Left lung (tissue), 10 donors: ENCODE measurements around the gene PDSS2. TPM values are rescaled to one million over a fixed set of nuclear protein-coding genes. Genes with fewer than 3 reads are reported as not detected.

Experiments used
- ATAC-seq: fragments of 200-7000 bp; cut with Tn5 transposase; one replicate; pipeline ENCODE4 v1.9.1; 2020; ENCODE audit warnings: moderate library complexity
- DNase-seq, 4 donors: peaks; one replicate each; pipeline ENCODE4 v3.0.0-alpha.2; 2013 to 2020
- H3K27ac ChIP-seq, 2 donors: fragments of 200-600 bp; sonication (generic) in 1 of 2; one replicate each; pipeline versions ENCODE4 v1.5.0 to v1.8.0; 2020 to 2021
- H3K27me3 ChIP-seq, 2 donors: fragments of 200-600 bp; sonication (generic) in 1 of 2; one replicate each; pipeline versions ENCODE4 v1.5.0 to v1.8.0; 2020 to 2021
- H3K36me3 ChIP-seq, 2 donors: fragments of 200-600 bp; sonication (generic) in 1 of 2; one replicate each; pipeline versions ENCODE4 v1.5.0 to v1.8.0; 2020 to 2021
- H3K4me1 ChIP-seq, 2 donors: fragments of 200-600 bp; one replicate each; pipeline ENCODE4 v1.8.0; 2021
- H3K4me3 ChIP-seq, 2 donors: fragments of 200-600 bp; sonication (generic) in 1 of 2; one replicate each; pipeline versions ENCODE4 v1.5.0 to v1.8.0; 2020 to 2021; ENCODE audit warnings: mild to moderate bottlenecking in 1 of 2
- H3K9me3 ChIP-seq, 2 donors: fragments of 200-600 bp; sonication (generic) in 1 of 2; one replicate each; pipeline versions ENCODE4 v1.5.0 to v1.8.0; 2020 to 2021
- intact Hi-C, 2 donors: fragments of 100-400 bp; cut with DNase I; formaldehyde crosslinking; loops; one replicate each; pipeline versions ENCODE4 v1.11.2 to v1.14.2; 2022
- polyA plus RNA-seq, 6 donors: library from polyadenylated mRNA; unstranded; fragments of 120-200 nt; gene quantifications; one replicate each; pipeline ENCODE4 v1.2.1, GENCODE V29; 2013; ENCODE audit not compliant: insufficient read length in 6 of 6
- total RNA-seq, 2 donors: library from RNA; stranded (reverse); fragmentation: NEBNext Ultra II Directional; extraction: Animal tissue kit (Norgen Biotek cat#: 25700); gene quantifications; one replicate each; pipeline ENCODE4 v1.2.1, GENCODE V29; 2021
- TF ChIP-seq, protein P1 (sequence below), 2 donors: fragments of 200-600 bp; sonication (generic) in 1 of 2; IDR thresholded peaks; one replicate each; pipeline versions ENCODE4 v1.5.0 to v1.8.0; 2021; ENCODE audit warnings: antibody characterized with exemption in 2 of 2
- donor health status: DM: no; HTN: yes; CAD: no.
- donor health status: DM: no; HTN: no; CAD: no.

The PDSS2 gene
- total and polyA plus RNA-seq, 8 donors: 13.9 to 20.6 (median 16.4) TPM

DNA sequence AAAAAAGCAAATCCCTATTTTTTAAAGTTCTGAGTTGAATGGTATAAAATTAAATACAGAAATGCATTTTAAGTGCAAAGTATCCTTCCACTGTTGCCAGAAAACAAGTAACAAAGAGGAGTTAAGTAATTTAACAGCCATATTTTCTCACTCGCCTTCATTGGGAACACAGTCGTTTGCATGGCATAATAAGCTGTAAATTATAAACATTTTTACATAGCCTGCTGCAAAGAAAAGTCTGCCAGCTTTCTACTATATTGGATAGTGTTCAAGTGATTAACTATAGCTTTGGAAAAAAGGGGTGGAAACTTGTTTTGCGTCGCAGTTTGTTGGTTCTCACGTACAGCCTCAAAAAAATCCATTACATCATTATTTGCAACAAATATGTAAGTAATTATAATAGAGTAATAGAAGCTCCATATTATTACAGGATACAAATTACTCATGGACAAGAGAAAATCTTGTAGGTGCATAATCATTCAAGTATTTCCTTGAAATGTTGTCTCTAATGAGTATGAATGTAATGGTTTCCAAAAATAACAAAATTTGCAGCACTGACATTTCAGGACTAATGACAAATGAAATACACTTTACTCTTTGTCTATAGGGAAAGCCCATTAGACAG is 139.3 kb downstream of the PDSS2 start:
- intact Hi-C loops: no loop called here
- no peak overlapping the region for H3K27ac ChIP-seq

DNA sequence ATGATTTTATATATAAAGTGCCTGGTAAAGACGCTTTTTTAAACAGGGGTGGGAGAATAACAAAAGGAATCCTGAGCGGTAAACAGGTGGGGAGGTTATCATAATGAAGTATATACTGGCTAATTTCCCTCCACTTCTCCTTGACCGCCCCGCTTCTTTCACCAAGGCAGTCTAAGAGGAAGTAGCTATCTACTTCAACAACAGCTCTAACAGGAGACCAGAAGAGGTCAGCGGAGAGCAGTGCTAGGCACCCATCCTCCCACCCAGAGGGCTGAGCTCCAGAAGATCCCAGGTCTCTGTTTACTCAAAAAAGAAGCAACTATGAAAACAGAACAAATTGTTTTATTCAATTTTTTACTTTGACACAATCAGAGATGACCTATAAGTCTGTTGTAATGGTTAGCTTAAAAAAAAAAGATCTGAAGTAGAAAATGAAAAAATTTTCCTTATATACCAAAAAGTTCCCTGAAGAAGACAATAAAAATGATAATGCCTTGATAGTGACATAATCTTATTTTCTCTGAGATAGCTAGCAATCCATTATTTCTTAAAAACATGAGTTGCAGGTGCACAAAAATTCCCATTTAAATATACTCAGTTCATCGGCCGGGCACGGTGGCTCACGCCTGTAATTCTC is 141.1 kb downstream of the PDSS2 start:
- intact Hi-C loops: no loop called here
- ATAC-seq (peak; percentile 99), DNase-seq (peak in 3 of 4 donors; percentile 20 to 66 (median 62))
- no peaks in the 10 kb centered on the region for H3K36me3 ChIP-seq
- peaks cover 0 to 4% of the 10 kb centered on the region in 2 donors for H3K4me1 ChIP-seq
- H3K27ac ChIP-seq: no peak overlapping the region
- no peaks in the 10 kb centered on the region for H3K27me3 ChIP-seq
- H3K9me3 ChIP-seq: no peaks in the 10 kb centered on the region
- TF ChIP-seq, protein P1, sequence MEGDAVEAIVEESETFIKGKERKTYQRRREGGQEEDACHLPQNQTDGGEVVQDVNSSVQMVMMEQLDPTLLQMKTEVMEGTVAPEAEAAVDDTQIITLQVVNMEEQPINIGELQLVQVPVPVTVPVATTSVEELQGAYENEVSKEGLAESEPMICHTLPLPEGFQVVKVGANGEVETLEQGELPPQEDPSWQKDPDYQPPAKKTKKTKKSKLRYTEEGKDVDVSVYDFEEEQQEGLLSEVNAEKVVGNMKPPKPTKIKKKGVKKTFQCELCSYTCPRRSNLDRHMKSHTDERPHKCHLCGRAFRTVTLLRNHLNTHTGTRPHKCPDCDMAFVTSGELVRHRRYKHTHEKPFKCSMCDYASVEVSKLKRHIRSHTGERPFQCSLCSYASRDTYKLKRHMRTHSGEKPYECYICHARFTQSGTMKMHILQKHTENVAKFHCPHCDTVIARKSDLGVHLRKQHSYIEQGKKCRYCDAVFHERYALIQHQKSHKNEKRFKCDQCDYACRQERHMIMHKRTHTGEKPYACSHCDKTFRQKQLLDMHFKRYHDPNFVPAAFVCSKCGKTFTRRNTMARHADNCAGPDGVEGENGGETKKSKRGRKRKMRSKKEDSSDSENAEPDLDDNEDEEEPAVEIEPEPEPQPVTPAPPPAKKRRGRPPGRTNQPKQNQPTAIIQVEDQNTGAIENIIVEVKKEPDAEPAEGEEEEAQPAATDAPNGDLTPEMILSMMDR (IDR thresholded peaks at IDR 0.05): peak in 1 of 2 donors; percentile 56
- no peak overlapping the region for H3K4me3 ChIP-seq

More for the DNA sequence above, 139.3 kb downstream of the PDSS2 start:
- Histone ChIP-seq H3K36me3 (no peaks in the 10 kb centered on the region), H3K9me3 (no peaks in the 10 kb centered on the region), H3K27me3 (no peaks in the 10 kb centered on the region), H3K4me1 (peaks cover 0 to under 1% of the 10 kb centered on the region in 2 donors), H3K4me3 (no peak overlapping the region)
- no peak for DNase-seq
- no peak for ATAC-seq
- TF ChIP-seq, protein P1 (IDR thresholded peaks at IDR 0.05): no peak

DNA sequence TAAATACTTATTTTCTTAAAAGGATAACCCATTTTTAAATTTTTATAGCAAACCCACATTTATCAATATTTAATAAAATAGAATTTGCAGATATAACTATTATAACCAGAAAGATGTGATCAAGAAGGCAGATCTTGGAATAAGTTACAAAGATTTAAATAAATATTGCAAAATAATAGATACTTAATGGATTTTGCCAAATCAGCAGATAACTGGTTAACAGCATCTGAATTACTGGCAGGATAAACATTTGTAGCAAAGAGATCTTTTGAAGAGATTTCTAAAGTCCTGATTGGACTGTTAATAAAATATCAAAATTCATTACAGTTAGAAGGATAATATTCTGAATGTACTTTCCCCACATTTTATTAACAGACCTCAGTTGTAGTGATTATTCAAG is 144.2 kb downstream of the PDSS2 start:
- Histone ChIP-seq H3K9me3 (no peaks in the 10 kb centered on the region), H3K27me3 (no peaks in the 10 kb centered on the region), H3K27ac (no peak overlapping the region), H3K4me1 (peaks cover 0 to 4% of the 10 kb centered on the region in 2 donors), H3K36me3 (no peaks in the 10 kb centered on the region), H3K4me3 (no peak overlapping the region)
- DNase-seq (no peak), ATAC-seq (no peak)
- intact Hi-C loops: no loop called here
- TF ChIP-seq, protein P1 (IDR thresholded peaks at IDR 0.05): no peak

DNA sequence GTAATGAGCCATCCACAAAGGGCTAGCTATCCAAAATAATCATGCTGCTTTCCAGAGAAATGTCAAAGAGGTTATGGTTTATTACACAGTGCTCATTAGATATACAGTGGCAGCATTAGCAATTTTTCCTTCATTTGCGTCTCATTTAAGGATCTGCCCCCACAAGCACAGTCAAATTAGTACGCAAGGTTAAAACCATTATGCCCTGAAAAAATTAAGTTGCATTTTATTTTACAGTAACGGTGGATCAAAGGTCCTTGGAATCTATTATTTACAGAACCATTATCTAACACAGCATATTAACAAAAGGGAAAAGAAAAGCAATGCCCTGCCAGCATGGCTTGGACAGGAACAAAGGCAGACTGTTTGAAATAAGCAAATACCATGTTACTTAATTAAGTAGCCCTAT is 144.8 kb downstream of the PDSS2 start:
- no peaks in the 10 kb centered on the region for H3K27me3 ChIP-seq
- ATAC-seq (no peak), DNase-seq (no peak)
- H3K9me3 ChIP-seq: no peaks in the 10 kb centered on the region
- TF ChIP-seq, protein P1 (IDR thresholded peaks at IDR 0.05): no peak
- H3K4me1 ChIP-seq: peaks cover 0 to 4% of the 10 kb centered on the region in 2 donors
- no peak overlapping the region for H3K4me3 ChIP-seq
- intact Hi-C loops: no loop called here
- H3K27ac ChIP-seq: no peak overlapping the region
- H3K36me3 ChIP-seq: no peaks in the 10 kb centered on the region

DNA sequence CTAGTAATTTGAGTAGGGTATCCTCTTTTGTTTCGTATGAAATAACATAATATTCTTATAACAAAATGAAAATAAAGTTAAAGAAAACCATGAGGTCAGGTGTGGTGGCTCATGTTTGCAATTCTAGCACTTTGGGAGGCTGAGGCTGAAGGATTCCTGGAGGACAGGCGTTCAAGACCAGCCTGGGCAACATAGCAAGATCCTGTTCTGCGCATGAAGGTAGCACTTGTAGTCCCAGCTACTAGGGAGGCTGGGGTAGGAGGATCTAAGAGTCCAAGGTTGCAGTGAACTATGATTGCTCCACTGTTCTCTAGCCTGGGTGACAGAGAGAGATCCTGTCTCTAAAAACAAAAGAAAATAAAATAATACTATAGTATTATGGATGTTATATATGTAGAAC is 145.6 kb downstream of the PDSS2 start:
- no peaks in the 10 kb centered on the region for H3K27me3 ChIP-seq
- H3K9me3 ChIP-seq: no peaks in the 10 kb centered on the region
- TF ChIP-seq, protein P1 (IDR thresholded peaks at IDR 0.05): no peak
- H3K4me1 ChIP-seq: peaks cover 0 to 4% of the 10 kb centered on the region in 2 donors
- H3K4me3 ChIP-seq: no peak overlapping the region
- DNase-seq (no peak), ATAC-seq (no peak)
- intact Hi-C loops: no loop called here
- no peaks in the 10 kb centered on the region for H3K36me3 ChIP-seq
- H3K27ac ChIP-seq: no peak overlapping the region
